Liver (tissue), 9 donors: ENCODE data around the gene CCBE1. TPM values are rescaled to one million over a fixed set of nuclear protein-coding genes. Genes with fewer than 3 reads are reported as not detected.

Experiments
- DNase-seq: peaks from one replicate; pipeline ENCODE4 v3.0.0-alpha.2; 2017; ENCODE audit warnings: low spot score
- H3K27ac ChIP-seq, 2 donors: one replicate each; pipeline ENCODE4 v1.7.0; 2013; ENCODE audit warnings: inconsistent platforms in 2 of 2, low read length in 2 of 2, control low read depth in 1 of 2, low read depth in 1 of 2, mild to moderate bottlenecking in 1 of 2
- H3K27me3 ChIP-seq, 4 donors: one replicate each; pipeline versions ENCODE4 v1.6.1 to v1.7.0; 2013; ENCODE audit warnings: low read length in 3 of 4, inconsistent platforms in 1 of 4, mild to moderate bottlenecking in 1 of 4, moderate library complexity in 1 of 4; ENCODE audit not compliant: control insufficient read depth in 4 of 4, insufficient read depth in 4 of 4
- H3K36me3 ChIP-seq, 4 donors: one replicate each; pipeline versions ENCODE4 v1.6.1 to v1.7.0; 2013; ENCODE audit warnings: low read length in 3 of 4, mild to moderate bottlenecking in 3 of 4, low read depth in 1 of 4, moderate library complexity in 1 of 4; ENCODE audit not compliant: control insufficient read depth in 4 of 4, insufficient read depth in 3 of 4
- H3K4me1 ChIP-seq, 4 donors: one replicate each; pipeline versions ENCODE4 v1.6.1 to v1.7.0; 2013; ENCODE audit warnings: low read length in 3 of 4, mild to moderate bottlenecking in 3 of 4, moderate library complexity in 1 of 4; ENCODE audit not compliant: control insufficient read depth in 4 of 4, insufficient read depth in 4 of 4
- H3K4me3 ChIP-seq, 3 donors: one replicate each; pipeline versions ENCODE4 v1.6.1 to v1.7.0; 2013; ENCODE audit warnings: low read length in 3 of 3, control low read depth in 1 of 3, low read depth in 1 of 3, mild to moderate bottlenecking in 1 of 3
- H3K9ac ChIP-seq, 2 donors: one replicate each; pipeline ENCODE4 v1.7.0; 2013; ENCODE audit warnings: low read length in 2 of 2, mild to moderate bottlenecking in 2 of 2, moderate library complexity in 2 of 2, control low read depth in 1 of 2, low read depth in 1 of 2
- H3K9me3 ChIP-seq, 4 donors: one replicate each; pipeline versions ENCODE4 v1.6.1 to v1.7.0; 2013; ENCODE audit warnings: low read length in 3 of 4; ENCODE audit not compliant: control insufficient read depth in 4 of 4
- ATF3 ChIP-seq: IDR thresholded peaks from 2 replicates; pipeline ENCODE4 v1.6.1; 2016; ENCODE audit warnings: antibody characterized with exemption
- CTCF ChIP-seq: fragments of 150-350 bp; IDR thresholded peaks from 2 replicates; pipeline ENCODE4 v1.5.1; 2017; ENCODE audit warnings: improper control_type of control experiment, low read depth, low read length; ENCODE audit not compliant: missing input control
- EGR1 ChIP-seq, 2 donors: IDR thresholded peaks; 2 replicates each; pipeline ENCODE4 v1.6.1; 2016 to 2018; ENCODE audit warnings: antibody characterized with exemption in 2 of 2, low read depth in 2 of 2
- FOXA1 ChIP-seq: IDR thresholded peaks from 2 replicates; pipeline ENCODE4 v1.6.1; 2016; ENCODE audit warnings: antibody characterized with exemption
- FOXA2 ChIP-seq: IDR thresholded peaks from 2 replicates; pipeline ENCODE4 v1.6.1; 2016; ENCODE audit warnings: antibody characterized with exemption
- GABPA ChIP-seq, 2 donors: IDR thresholded peaks in 1 of 2; conservative IDR thresholded peaks in 1 of 2; 2 replicates each; pipeline ENCODE4 v1.6.1; 2016; ENCODE audit warnings: antibody characterized with exemption in 2 of 2, mild to moderate bottlenecking in 1 of 2, moderate library complexity in 1 of 2
- HNF4G ChIP-seq: IDR thresholded peaks from 2 replicates; pipeline ENCODE4 v1.6.1; 2016; ENCODE audit warnings: antibody characterized with exemption
- JUND ChIP-seq, 2 donors: IDR thresholded peaks; 2 replicates each; pipeline ENCODE4 v1.6.1; 2016; ENCODE audit warnings: antibody characterized with exemption in 2 of 2
- NR2F2 ChIP-seq: IDR thresholded peaks from 2 replicates; pipeline ENCODE4 v1.6.1; 2016; ENCODE audit warnings: antibody characterized with exemption
- RXRA ChIP-seq, 2 donors: IDR thresholded peaks; 2 replicates each; pipeline ENCODE4 v1.6.1; 2017 to 2018; ENCODE audit warnings: antibody characterized with exemption in 2 of 2, mild to moderate bottlenecking in 1 of 2
- SP1 ChIP-seq: IDR thresholded peaks from 2 replicates; pipeline ENCODE4 v1.6.1; 2018; ENCODE audit warnings: antibody characterized with exemption, mild to moderate bottlenecking
- TAF1 ChIP-seq: conservative IDR thresholded peaks from 2 replicates; pipeline ENCODE4 v1.6.1; 2016; ENCODE audit warnings: antibody characterized with exemption, mild to moderate bottlenecking
- YY1 ChIP-seq: IDR thresholded peaks from 2 replicates; pipeline ENCODE4 v1.6.1; 2016; ENCODE audit warnings: antibody characterized with exemption, mild to moderate bottlenecking
- WGBS: extraction: QIAGEN DNeasy Blood & Tissue Kit; methylation state at CpG from one replicate; pipeline ENCODE4 v1.1.7; 2013; 5-methylcytosine and 5-hydroxymethylcytosine counted together
- polyA plus RNA-seq, 2 donors: library from polyadenylated mRNA; stranded (reverse) in 1 of 2; unstranded in 1 of 2; fragments of 200-250 nt in 1 of 2; fragments of >200 nt in 1 of 2; fragmentation: Nextera tagmentation in 1 of 2; extraction: Ambion mirVana in 1 of 2; gene quantifications; one replicate each; pipeline versions ENCODE4 v1.2.1 to v1.2.3, GENCODE V29; 2013 to 2015
- total RNA-seq, 2 donors: library from RNA; depleted of rRNA; stranded (reverse); fragments of >200 nt; gene quantifications; one replicate each; pipeline ENCODE4 v1.2.3, GENCODE V29; 2014
- TF ChIP-seq, protein P1 (sequence below): IDR thresholded peaks from 2 replicates; pipeline ENCODE4 v1.6.1; 2016; ENCODE audit warnings: antibody characterized with exemption, mild to moderate bottlenecking
- TF ChIP-seq, protein P2 (sequence below): IDR thresholded peaks from 2 replicates; pipeline ENCODE4 v1.6.1; 2016; ENCODE audit warnings: antibody characterized with exemption
- donor health status: healthy.
- donor health status: healthy.
- donor health status: healthy.
- donor health status: healthy.
- donor health status: healthy.

Gene CCBE1
- total and polyA plus RNA-seq, 4 donors, result 1.8 to 2.6 (median 2.2) TPM

GRCh38 chr18:59672235-59672711, 24.9 kb downstream of the CCBE1 start:
- H3K9ac ChIP-seq, result no peak overlapping the region
- no peak overlapping the region for H3K4me3 ChIP-seq
- no peak for DNase-seq
- no peaks in the 10 kb centered on the region for H3K9me3 ChIP-seq
- no peak overlapping the region for H3K27ac ChIP-seq
- WGBS, result 80% methylated on average over 1 of the region's 1 CpG
- TF ChIP-seq NR2F2 (peak; percentile 62), TAF1 (no peak), JUND (IDR thresholded peaks at IDR 0.05) (no peak), YY1 (no peak), HNF4G (no peak), FOXA2 (no peak)
- TF ChIP-seq, protein P1, sequence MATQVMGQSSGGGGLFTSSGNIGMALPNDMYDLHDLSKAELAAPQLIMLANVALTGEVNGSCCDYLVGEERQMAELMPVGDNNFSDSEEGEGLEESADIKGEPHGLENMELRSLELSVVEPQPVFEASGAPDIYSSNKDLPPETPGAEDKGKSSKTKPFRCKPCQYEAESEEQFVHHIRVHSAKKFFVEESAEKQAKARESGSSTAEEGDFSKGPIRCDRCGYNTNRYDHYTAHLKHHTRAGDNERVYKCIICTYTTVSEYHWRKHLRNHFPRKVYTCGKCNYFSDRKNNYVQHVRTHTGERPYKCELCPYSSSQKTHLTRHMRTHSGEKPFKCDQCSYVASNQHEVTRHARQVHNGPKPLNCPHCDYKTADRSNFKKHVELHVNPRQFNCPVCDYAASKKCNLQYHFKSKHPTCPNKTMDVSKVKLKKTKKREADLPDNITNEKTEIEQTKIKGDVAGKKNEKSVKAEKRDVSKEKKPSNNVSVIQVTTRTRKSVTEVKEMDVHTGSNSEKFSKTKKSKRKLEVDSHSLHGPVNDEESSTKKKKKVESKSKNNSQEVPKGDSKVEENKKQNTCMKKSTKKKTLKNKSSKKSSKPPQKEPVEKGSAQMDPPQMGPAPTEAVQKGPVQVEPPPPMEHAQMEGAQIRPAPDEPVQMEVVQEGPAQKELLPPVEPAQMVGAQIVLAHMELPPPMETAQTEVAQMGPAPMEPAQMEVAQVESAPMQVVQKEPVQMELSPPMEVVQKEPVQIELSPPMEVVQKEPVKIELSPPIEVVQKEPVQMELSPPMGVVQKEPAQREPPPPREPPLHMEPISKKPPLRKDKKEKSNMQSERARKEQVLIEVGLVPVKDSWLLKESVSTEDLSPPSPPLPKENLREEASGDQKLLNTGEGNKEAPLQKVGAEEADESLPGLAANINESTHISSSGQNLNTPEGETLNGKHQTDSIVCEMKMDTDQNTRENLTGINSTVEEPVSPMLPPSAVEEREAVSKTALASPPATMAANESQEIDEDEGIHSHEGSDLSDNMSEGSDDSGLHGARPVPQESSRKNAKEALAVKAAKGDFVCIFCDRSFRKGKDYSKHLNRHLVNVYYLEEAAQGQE, result no peak
- H3K36me3 ChIP-seq, result no peaks in the 10 kb centered on the region
- H3K27me3 ChIP-seq, result no peaks in the 10 kb centered on the region
- H3K4me1 ChIP-seq, result no peaks in the 10 kb centered on the region

DNA sequence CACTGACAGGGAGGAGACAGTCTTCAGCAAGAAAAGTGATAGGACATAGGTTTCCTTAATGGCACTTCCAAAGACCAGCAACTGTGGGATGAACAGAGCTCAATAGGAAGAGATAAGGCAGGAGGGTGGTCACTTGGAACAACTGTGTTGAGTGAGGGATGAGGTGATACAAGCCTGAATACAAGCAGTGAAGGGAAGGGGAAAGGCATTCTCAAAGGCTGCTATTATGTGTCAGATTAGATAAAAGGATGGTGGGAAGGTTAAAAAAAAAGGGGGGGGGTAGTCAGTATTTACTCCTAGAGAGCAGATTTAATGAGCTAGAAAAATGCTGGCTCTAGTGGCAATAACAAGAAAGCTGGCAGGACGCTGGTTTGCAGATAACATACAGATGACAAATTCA, 25.7 kb downstream of the CCBE1 start:
- no peak for DNase-seq
- no peak for TF ChIP-seq ATF3
- TF ChIP-seq, protein P1, result no peak
- TF ChIP-seq FOXA1, result no peak
- TF ChIP-seq HNF4G, result no peak
- TF ChIP-seq RXRA (IDR thresholded peaks at IDR 0.05), result no peak
- TF ChIP-seq SP1, result no peak
- TF ChIP-seq, protein P2, sequence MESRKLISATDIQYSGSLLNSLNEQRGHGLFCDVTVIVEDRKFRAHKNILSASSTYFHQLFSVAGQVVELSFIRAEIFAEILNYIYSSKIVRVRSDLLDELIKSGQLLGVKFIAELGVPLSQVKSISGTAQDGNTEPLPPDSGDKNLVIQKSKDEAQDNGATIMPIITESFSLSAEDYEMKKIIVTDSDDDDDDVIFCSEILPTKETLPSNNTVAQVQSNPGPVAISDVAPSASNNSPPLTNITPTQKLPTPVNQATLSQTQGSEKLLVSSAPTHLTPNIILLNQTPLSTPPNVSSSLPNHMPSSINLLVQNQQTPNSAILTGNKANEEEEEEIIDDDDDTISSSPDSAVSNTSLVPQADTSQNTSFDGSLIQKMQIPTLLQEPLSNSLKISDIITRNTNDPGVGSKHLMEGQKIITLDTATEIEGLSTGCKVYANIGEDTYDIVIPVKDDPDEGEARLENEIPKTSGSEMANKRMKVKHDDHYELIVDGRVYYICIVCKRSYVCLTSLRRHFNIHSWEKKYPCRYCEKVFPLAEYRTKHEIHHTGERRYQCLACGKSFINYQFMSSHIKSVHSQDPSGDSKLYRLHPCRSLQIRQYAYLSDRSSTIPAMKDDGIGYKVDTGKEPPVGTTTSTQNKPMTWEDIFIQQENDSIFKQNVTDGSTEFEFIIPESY, result no peak
- no peak for TF ChIP-seq EGR1 (IDR thresholded peaks at IDR 0.05; ENCODE audit: low read depth in 2 of 2)
- TF ChIP-seq GABPA (IDR thresholded peaks at IDR 0.05 in 1 of 2, conservative IDR thresholded peaks at IDR 0.05 in 1 of 2), result no peak
- no peak for TF ChIP-seq CTCF
- TF ChIP-seq YY1, result no peak
- TF ChIP-seq NR2F2, result no peak
- no peak overlapping the region for H3K27ac ChIP-seq
- no peaks in the 10 kb centered on the region for H3K9me3 ChIP-seq
- no peaks in the 10 kb centered on the region for H3K27me3 ChIP-seq
- no peak overlapping the region for H3K9ac ChIP-seq
- H3K4me3 ChIP-seq, result no peak overlapping the region
- WGBS, result 33% methylated on average over 1 of the region's 1 CpG
- H3K36me3 ChIP-seq, result no peaks in the 10 kb centered on the region
- H3K4me1 ChIP-seq, result no peaks in the 10 kb centered on the region
